ENCODE data around the gene ASCC1. TPM values are rescaled to one million over a fixed set of nuclear protein-coding genes. Genes with fewer than 3 reads are reported as not detected.
A peak's percentile ranks its signal among the peaks of the same experiment; 100 is the strongest.

ASCC1 gene
- total RNA-seq, 1 donor from 2014 or later, result 38.6 TPM

- H3K36me3 ChIP-seq (ENCODE audit: control insufficient read depth, insufficient read depth, low read length), result no peaks in the 10 kb centered on the region
- no peaks in the 10 kb centered on the region for H3K27me3 ChIP-seq (ENCODE audit: control insufficient read depth, insufficient read depth, low read length)
- DNase-seq (ENCODE audit: low read depth), result no peak
- peak; percentile 29 for TF ChIP-seq CTCF (IDR thresholded peaks at IDR 0.05; ENCODE audit: insufficient read depth, low read length, poor library complexity, severe bottlenecking)
- H3K4me3 ChIP-seq (ENCODE audit: low read depth, low read length), result peak overlapping the region; percentile 42
These were observed 45.1 kb upstream of the ASCC1 start for GRCh38 chr10:72260976-72261783.

GRCh38 chr10:72260239-72260975, 44.3 kb upstream of the ASCC1 start:
- Histone ChIP-seq H3K4me3 (ENCODE audit: low read depth, low read length) (peak overlapping the region; percentile 42), H3K36me3 (ENCODE audit: control insufficient read depth, insufficient read depth, low read length) (no peaks in the 10 kb centered on the region), H3K27me3 (ENCODE audit: control insufficient read depth, insufficient read depth, low read length) (no peaks in the 10 kb centered on the region)
- no peak for DNase-seq (ENCODE audit: low read depth)
- no peak for TF ChIP-seq CTCF (IDR thresholded peaks at IDR 0.05; ENCODE audit: insufficient read depth, low read length, poor library complexity, severe bottlenecking)

- no peak for TF ChIP-seq CTCF (IDR thresholded peaks at IDR 0.05; ENCODE audit: insufficient read depth, low read length, poor library complexity, severe bottlenecking)
- H3K36me3 ChIP-seq (ENCODE audit: control insufficient read depth, insufficient read depth, low read length), result no peaks in the 10 kb centered on the region
- no peaks in the 10 kb centered on the region for H3K27me3 ChIP-seq (ENCODE audit: control insufficient read depth, insufficient read depth, low read length)
- no peak overlapping the region for H3K4me3 ChIP-seq (ENCODE audit: low read depth, low read length)
- no peak for DNase-seq (ENCODE audit: low read depth)
These were observed 43.6 kb upstream of the ASCC1 start for GRCh38 chr10:72259491-72260238.

- Histone ChIP-seq H3K27me3 (ENCODE audit: control insufficient read depth, insufficient read depth, low read length) (no peaks in the 10 kb centered on the region), H3K4me3 (ENCODE audit: low read depth, low read length) (no peak overlapping the region), H3K36me3 (ENCODE audit: control insufficient read depth, insufficient read depth, low read length) (no peaks in the 10 kb centered on the region)
- DNase-seq (ENCODE audit: low read depth), result no peak
- no peak for TF ChIP-seq CTCF (IDR thresholded peaks at IDR 0.05; ENCODE audit: insufficient read depth, low read length, poor library complexity, severe bottlenecking)
These were observed 42.5 kb upstream of the ASCC1 start for GRCh38 chr10:72258617-72259016.

GRCh38 chr10:72257051-72257892, 41.2 kb upstream of the ASCC1 start:
- H3K27me3 ChIP-seq (ENCODE audit: control insufficient read depth, insufficient read depth, low read length), result no peaks in the 10 kb centered on the region
- H3K36me3 ChIP-seq (ENCODE audit: control insufficient read depth, insufficient read depth, low read length), result no peaks in the 10 kb centered on the region
- TF ChIP-seq CTCF (IDR thresholded peaks at IDR 0.05; ENCODE audit: insufficient read depth, low read length, poor library complexity, severe bottlenecking), result no peak
- no peak overlapping the region for H3K4me3 ChIP-seq (ENCODE audit: low read depth, low read length)
- DNase-seq (ENCODE audit: low read depth), result no peak
